Measurements from ENCODE around the gene LEPR. TPM values are rescaled to one million over a fixed set of nuclear protein-coding genes. Genes with fewer than 3 reads are reported as not detected.

Gene LEPR
- total RNA-seq, 1 experiment from 2014 or later = 1.6 TPM

GRCh38 chr1:65392497-65392896, 28.0 kb upstream of the LEPR start:
- no peak overlapping the region for H3K27ac ChIP-seq (ENCODE audit: low read depth, low read length, poor library complexity, severe bottlenecking)
- no peaks in the 10 kb centered on the region for H3K9me3 ChIP-seq (ENCODE audit: low read depth, low read length, poor library complexity, severe bottlenecking)
- no peak overlapping the region for H3K4me3 ChIP-seq (ENCODE audit: low read depth, low read length, poor library complexity, severe bottlenecking)
- no peak for TF ChIP-seq EZH2 (IDR thresholded peaks at IDR 0.05; ENCODE audit: borderline replicate concordance, low read depth, low read length, poor library complexity, severe bottlenecking)
- no peak for TF ChIP-seq CTCF (conservative IDR thresholded peaks at IDR 0.05; ENCODE audit: low read depth, low read length)
- no peaks in the 10 kb centered on the region for H3K36me3 ChIP-seq (ENCODE audit: insufficient read depth, low read length, poor library complexity, severe bottlenecking)
- ChIA-PET CTCF (no interaction called here), POLR2A (ENCODE audit: low non-redundant PET) (no interaction called here)
- H3K27me3 ChIP-seq (replicated peaks; ENCODE audit: insufficient read depth, low read depth, low read length, poor library complexity) = no peaks in the 10 kb centered on the region
- intact Hi-C loops (cut with micrococcal nuclease; ENCODE audit: unreplicated experiment) = no loop called here
- no TSS peak for BruUV-seq (replicated peaks)
- no peaks in the 10 kb centered on the region for H3K4me1 ChIP-seq (ENCODE audit: insufficient read depth, low read length, poor library complexity, severe bottlenecking)
- DNase-seq (ENCODE audit: low spot score) = no peak

GRCh38 chr1:65393347-65393746, 27.1 kb upstream of the LEPR start:
- no peak for DNase-seq (ENCODE audit: low spot score)
- Histone ChIP-seq H3K27me3 (replicated peaks; ENCODE audit: insufficient read depth, low read depth, low read length, poor library complexity) (no peaks in the 10 kb centered on the region), H3K4me3 (ENCODE audit: low read depth, low read length, poor library complexity, severe bottlenecking) (no peak overlapping the region), H3K9me3 (ENCODE audit: low read depth, low read length, poor library complexity, severe bottlenecking) (no peaks in the 10 kb centered on the region), H3K27ac (ENCODE audit: low read depth, low read length, poor library complexity, severe bottlenecking) (no peak overlapping the region), H3K36me3 (ENCODE audit: insufficient read depth, low read length, poor library complexity, severe bottlenecking) (no peaks in the 10 kb centered on the region), H3K4me1 (ENCODE audit: insufficient read depth, low read length, poor library complexity, severe bottlenecking) (no peaks in the 10 kb centered on the region)
- POLR2A ChIA-PET (ENCODE audit: low non-redundant PET) = no interaction called here
- CTCF ChIA-PET = no interaction called here
- TF ChIP-seq EZH2 (IDR thresholded peaks at IDR 0.05; ENCODE audit: borderline replicate concordance, low read depth, low read length, poor library complexity, severe bottlenecking) (no peak), CTCF (conservative IDR thresholded peaks at IDR 0.05; ENCODE audit: low read depth, low read length) (no peak)
- no TSS peak for BruUV-seq (replicated peaks)
- intact Hi-C loops (cut with micrococcal nuclease; ENCODE audit: unreplicated experiment) = no loop called here

- intact Hi-C loops (cut with micrococcal nuclease; ENCODE audit: unreplicated experiment) = no loop called here
- Histone ChIP-seq H3K36me3 (ENCODE audit: insufficient read depth, low read length, poor library complexity, severe bottlenecking) (no peaks in the 10 kb centered on the region), H3K4me3 (ENCODE audit: low read depth, low read length, poor library complexity, severe bottlenecking) (no peak overlapping the region), H3K4me1 (ENCODE audit: insufficient read depth, low read length, poor library complexity, severe bottlenecking) (no peaks in the 10 kb centered on the region), H3K27ac (ENCODE audit: low read depth, low read length, poor library complexity, severe bottlenecking) (no peak overlapping the region), H3K9me3 (ENCODE audit: low read depth, low read length, poor library complexity, severe bottlenecking) (no peaks in the 10 kb centered on the region), H3K27me3 (replicated peaks; ENCODE audit: insufficient read depth, low read depth, low read length, poor library complexity) (no peaks in the 10 kb centered on the region)
- DNase-seq (ENCODE audit: low spot score) = no peak
- ChIA-PET POLR2A (ENCODE audit: low non-redundant PET) (no interaction called here), CTCF (no interaction called here)
- TF ChIP-seq CTCF (conservative IDR thresholded peaks at IDR 0.05; ENCODE audit: low read depth, low read length) (no peak), EZH2 (IDR thresholded peaks at IDR 0.05; ENCODE audit: borderline replicate concordance, low read depth, low read length, poor library complexity, severe bottlenecking) (no peak)
- BruUV-seq (replicated peaks) = no TSS peak
Measured at GRCh38 chr1:65393928-65394327, 26.5 kb upstream of the LEPR start.

All from A673 (cell line).